A549 (cell line): ENCODE measurements around the gene TRMU.

Source experiments
- CEBPB ChIP-seq, 2 experiments: fragments of >200 bp in 1 of 2; sonication (Bioruptor Twin) in 1 of 2; formaldehyde crosslinking in 1 of 2; IDR thresholded peaks; 2 replicates each; pipeline ENCODE4 v1.6.1; 2012 to 2016
- CTCF ChIP-seq: fragments of >200 bp; sonication (Bioruptor Twin); formaldehyde crosslinking; IDR thresholded peaks from 3 replicates; pipeline ENCODE4 v1.5.1; 2016
- FOSB ChIP-seq: fragments of 250-450 bp; sonication (Bioruptor Pico); IDR thresholded peaks from 2 replicates; pipeline ENCODE4 v1.5.0; 2020; ENCODE audit warnings: mild to moderate bottlenecking, moderate library complexity
- JUNB ChIP-seq: fragments of >200 bp; sonication (Bioruptor Twin); formaldehyde crosslinking; IDR thresholded peaks from 2 replicates; pipeline ENCODE4 v1.6.1; 2016
- MYC ChIP-seq: IDR thresholded peaks from 2 replicates; pipeline ENCODE4 v1.6.1; 2012; ENCODE audit warnings: mild to moderate bottlenecking, inconsistent platforms, low read length, improper control_type of control experiment, borderline replicate concordance
- POLR2A ChIP-seq: IDR thresholded peaks from 2 replicates; pipeline ENCODE4 v1.6.1; 2012; ENCODE audit warnings: mild to moderate bottlenecking, low read length
- RAD21 ChIP-seq, 2 experiments: fragments of >200 bp in 1 of 2; sonication (Bioruptor Twin) in 1 of 2; formaldehyde crosslinking in 1 of 2; IDR thresholded peaks in 1 of 2; conservative IDR thresholded peaks in 1 of 2; 2 replicates in 1 of 2; 3 replicates in 1 of 2; pipeline ENCODE4 v1.6.1; 2012 to 2018; ENCODE audit warnings: inconsistent platforms in 1 of 2
- RCOR1 ChIP-seq: fragments of 150-350 bp; IDR thresholded peaks from 2 replicates; pipeline ENCODE4 v1.6.1; 2014; ENCODE audit warnings: antibody characterized with exemption, low read length, low read depth
- TP53 ChIP-seq: fragments of 250-450 bp; sonication (Bioruptor Pico); IDR thresholded peaks from 2 replicates; pipeline ENCODE4 v1.5.0; 2021; ENCODE audit warnings: mild to moderate bottlenecking, moderate library complexity
- USF2 ChIP-seq: fragments of 450-650 bp; IDR thresholded peaks from 2 replicates; pipeline ENCODE4 v1.6.1; 2014; ENCODE audit warnings: antibody characterized with exemption

GRCh38 chr22:46288846-46289243, 46.7 kb upstream of the TRMU start:
- no peak for TF ChIP-seq POLR2A
- no peak for TF ChIP-seq CTCF
- no peak for TF ChIP-seq RAD21 (conservative IDR thresholded peaks at IDR 0.05 in 1 of 2, IDR thresholded peaks at IDR 0.05 in 1 of 2)
- no peak for TF ChIP-seq MYC
- no peak for TF ChIP-seq FOSB (CRISPR knock-in tag)
- TF ChIP-seq TP53 (CRISPR knock-in tag) = no peak
- TF ChIP-seq CEBPB (IDR thresholded peaks at IDR 0.05) = no peak
- TF ChIP-seq RCOR1 = no peak
- no peak for TF ChIP-seq USF2
- no peak for TF ChIP-seq JUNB
